ENCODE measurements around the gene AUTS2. TPM values are rescaled to one million over a fixed set of nuclear protein-coding genes. Genes with fewer than 3 reads are reported as not detected.

Gene AUTS2
- total RNA-seq, 1 donor from 2014 or later, result 9.9 TPM

DNA sequence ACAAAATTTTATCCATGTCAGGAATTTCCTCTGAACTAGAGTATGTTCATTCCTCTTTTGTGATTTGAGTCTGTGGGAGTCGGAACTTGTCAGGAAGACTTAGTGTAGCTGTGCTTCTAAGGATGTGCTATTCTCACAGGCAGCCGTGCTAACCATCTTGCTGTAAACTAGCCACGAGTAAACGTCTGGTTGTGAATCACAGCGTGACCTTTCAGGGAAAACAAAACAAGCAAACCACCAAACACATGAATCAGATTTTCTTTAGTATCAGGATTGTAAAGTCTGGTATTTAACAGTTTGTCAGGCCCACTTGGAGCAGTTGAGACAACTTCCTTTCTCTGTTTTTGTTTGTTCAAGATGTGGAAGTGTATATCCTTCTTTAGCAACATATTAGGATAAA, 32.0 kb downstream of the AUTS2 start:
- Histone ChIP-seq H3K4me3 (ENCODE audit: low read depth, low read length) (no peak overlapping the region), H3K36me3 (ENCODE audit: control insufficient read depth, insufficient read depth, low read length) (no peaks in the 10 kb centered on the region), H3K27me3 (ENCODE audit: control insufficient read depth, insufficient read depth, low read length) (no peaks in the 10 kb centered on the region)
- TF ChIP-seq, protein P1, sequence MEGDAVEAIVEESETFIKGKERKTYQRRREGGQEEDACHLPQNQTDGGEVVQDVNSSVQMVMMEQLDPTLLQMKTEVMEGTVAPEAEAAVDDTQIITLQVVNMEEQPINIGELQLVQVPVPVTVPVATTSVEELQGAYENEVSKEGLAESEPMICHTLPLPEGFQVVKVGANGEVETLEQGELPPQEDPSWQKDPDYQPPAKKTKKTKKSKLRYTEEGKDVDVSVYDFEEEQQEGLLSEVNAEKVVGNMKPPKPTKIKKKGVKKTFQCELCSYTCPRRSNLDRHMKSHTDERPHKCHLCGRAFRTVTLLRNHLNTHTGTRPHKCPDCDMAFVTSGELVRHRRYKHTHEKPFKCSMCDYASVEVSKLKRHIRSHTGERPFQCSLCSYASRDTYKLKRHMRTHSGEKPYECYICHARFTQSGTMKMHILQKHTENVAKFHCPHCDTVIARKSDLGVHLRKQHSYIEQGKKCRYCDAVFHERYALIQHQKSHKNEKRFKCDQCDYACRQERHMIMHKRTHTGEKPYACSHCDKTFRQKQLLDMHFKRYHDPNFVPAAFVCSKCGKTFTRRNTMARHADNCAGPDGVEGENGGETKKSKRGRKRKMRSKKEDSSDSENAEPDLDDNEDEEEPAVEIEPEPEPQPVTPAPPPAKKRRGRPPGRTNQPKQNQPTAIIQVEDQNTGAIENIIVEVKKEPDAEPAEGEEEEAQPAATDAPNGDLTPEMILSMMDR (IDR thresholded peaks at IDR 0.05; ENCODE audit: insufficient read depth, low read length, poor library complexity, severe bottlenecking), result no peak
- peak; percentile 61 for DNase-seq (ENCODE audit: low read depth)

DNA sequence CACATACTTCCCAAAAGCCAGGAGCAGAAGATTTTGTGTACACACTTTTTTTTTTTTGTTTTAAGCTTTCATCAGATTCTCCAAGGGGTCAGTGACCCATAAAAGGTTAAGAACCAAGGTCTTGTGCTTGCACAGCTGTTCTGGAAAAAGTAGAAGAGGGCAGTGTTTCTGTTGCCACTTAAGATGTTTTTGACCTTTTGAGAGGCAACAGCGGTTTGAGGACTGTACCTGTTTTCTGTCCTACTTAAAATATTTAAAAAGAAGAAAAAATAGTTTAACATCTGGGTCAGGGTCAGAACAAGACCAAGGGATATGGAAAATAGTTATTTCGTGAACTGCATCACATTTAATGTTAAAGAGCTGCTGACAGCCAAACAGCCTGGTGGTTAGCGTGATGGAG, 32.9 kb downstream of the AUTS2 start:
- Histone ChIP-seq H3K27me3 (ENCODE audit: control insufficient read depth, insufficient read depth, low read length) (no peaks in the 10 kb centered on the region), H3K4me3 (ENCODE audit: low read depth, low read length) (no peak overlapping the region), H3K36me3 (ENCODE audit: control insufficient read depth, insufficient read depth, low read length) (no peaks in the 10 kb centered on the region)
- TF ChIP-seq, protein P1 (IDR thresholded peaks at IDR 0.05; ENCODE audit: insufficient read depth, low read length, poor library complexity, severe bottlenecking), result no peak
- DNase-seq (ENCODE audit: low read depth), result no peak

DNA sequence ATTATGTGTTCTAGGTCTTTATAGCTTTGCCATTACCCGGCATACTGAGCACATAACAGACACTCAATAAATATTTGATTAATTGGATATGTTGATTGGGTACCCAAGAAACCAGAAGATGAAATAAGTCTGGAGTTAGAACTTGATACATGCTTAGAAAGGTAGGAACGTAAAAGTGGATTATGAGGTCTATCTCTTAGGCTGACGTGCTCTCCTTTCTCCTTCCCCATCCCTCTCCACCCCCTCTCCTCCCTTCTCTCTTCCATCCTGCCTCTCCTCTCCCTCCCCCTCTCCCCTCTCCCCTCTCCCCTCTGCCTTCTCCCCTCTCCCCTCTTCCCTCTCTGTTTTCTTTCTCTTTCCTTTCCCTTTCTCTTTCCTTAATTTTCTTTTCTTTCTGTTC, 34.0 kb downstream of the AUTS2 start:
- Histone ChIP-seq H3K27me3 (ENCODE audit: control insufficient read depth, insufficient read depth, low read length) (no peaks in the 10 kb centered on the region), H3K36me3 (ENCODE audit: control insufficient read depth, insufficient read depth, low read length) (no peaks in the 10 kb centered on the region), H3K4me3 (ENCODE audit: low read depth, low read length) (no peak overlapping the region)
- DNase-seq (ENCODE audit: low read depth), result no peak
- TF ChIP-seq, protein P1 (IDR thresholded peaks at IDR 0.05; ENCODE audit: insufficient read depth, low read length, poor library complexity, severe bottlenecking), result no peak

DNA sequence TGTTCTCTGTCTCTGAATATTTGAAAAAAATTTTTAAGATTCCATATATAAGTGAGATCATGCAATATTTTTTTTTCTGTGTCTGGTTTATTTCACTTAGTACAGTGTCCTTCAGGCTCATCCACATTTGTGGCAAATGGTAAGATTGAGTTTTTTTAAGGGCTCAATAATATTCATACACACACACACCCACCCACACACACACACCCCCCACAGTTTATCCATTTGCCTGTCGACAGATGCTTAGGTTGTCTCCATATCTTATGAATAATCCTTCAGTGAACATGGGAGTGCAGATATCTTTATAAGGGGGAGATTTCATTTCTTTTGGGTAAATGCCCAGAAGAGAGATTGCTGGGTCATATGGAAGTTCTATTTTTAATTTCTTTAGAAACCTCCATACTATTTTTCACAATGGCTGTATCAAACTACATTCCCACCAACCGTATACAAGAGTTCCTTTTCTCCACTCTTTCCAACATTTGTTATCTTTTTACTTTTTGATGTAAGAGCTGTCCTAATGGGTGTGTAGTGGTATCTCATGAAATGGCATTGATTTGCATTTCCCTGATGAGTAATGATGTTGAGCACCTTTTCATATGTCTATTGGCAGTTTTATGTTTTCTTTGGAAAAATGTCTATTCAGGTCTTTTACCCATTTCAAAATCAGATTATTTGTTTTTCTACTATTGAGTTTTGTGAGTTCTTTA, 35.0 kb downstream of the AUTS2 start:
- Histone ChIP-seq H3K27me3 (ENCODE audit: control insufficient read depth, insufficient read depth, low read length) (no peaks in the 10 kb centered on the region), H3K4me3 (ENCODE audit: low read depth, low read length) (no peak overlapping the region), H3K36me3 (ENCODE audit: control insufficient read depth, insufficient read depth, low read length) (no peaks in the 10 kb centered on the region)
- no peak for DNase-seq (ENCODE audit: low read depth)
- TF ChIP-seq, protein P1 (IDR thresholded peaks at IDR 0.05; ENCODE audit: insufficient read depth, low read length, poor library complexity, severe bottlenecking), result no peak

DNA sequence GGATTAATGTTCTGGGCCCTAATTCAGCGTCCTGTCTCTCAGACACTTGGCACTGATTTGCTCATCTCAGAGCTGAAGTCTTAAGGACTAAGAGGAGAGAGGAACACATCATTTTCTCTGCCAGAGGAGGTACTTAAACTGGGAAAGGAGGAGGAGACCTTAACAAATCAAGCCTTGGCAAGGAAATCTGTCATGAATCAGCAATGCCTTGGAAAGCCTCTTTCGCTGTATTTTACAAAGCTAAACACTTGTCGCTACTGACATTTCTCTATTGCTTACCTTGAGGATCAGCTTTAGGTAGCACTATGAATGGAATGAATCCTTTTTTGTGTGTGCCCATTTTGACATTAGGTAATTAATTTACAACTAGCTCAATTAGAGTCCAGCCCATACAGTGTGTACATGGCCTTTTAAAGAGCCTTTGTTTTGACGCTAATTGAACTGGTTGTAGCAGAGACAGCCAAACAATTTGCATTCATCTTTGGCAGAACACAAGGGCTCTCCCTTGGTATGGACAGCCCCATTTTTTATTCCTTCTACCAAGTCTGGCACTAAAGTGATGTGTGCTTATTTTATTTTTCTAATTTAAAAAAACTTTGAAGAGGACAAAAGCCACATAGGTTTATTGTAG, 37.4 kb downstream of the AUTS2 start:
- Histone ChIP-seq H3K4me3 (ENCODE audit: low read depth, low read length) (no peak overlapping the region), H3K27me3 (ENCODE audit: control insufficient read depth, insufficient read depth, low read length) (no peaks in the 10 kb centered on the region), H3K36me3 (ENCODE audit: control insufficient read depth, insufficient read depth, low read length) (no peaks in the 10 kb centered on the region)
- DNase-seq (ENCODE audit: low read depth), result no peak
- TF ChIP-seq, protein P1 (IDR thresholded peaks at IDR 0.05; ENCODE audit: insufficient read depth, low read length, poor library complexity, severe bottlenecking), result no peak

Data from kidney epithelial cell (primary cell).